K562 (cell line): ENCODE measurements around the gene C10orf71.

Source experiments
- CTCF ChIP-seq, 3 experiments: IDR thresholded peaks in 2 of 3; conservative IDR thresholded peaks in 1 of 3; 2 replicates each; pipeline ENCODE4 v1.5.1; 2011 to 2012; ENCODE audit warnings: low read length in 3 of 3, mild to moderate bottlenecking in 3 of 3, control low read depth in 2 of 3, improper control_type of control experiment in 1 of 3, inconsistent platforms in 1 of 3, low read depth in 1 of 3, mixed read lengths in 1 of 3, moderate library complexity in 1 of 3; ENCODE audit not compliant: insufficient read depth in 2 of 3
- SRSF7 ChIP-seq: fragments of 200-400 bp; formaldehyde crosslinking; optimal IDR thresholded peaks from 2 replicates; pipeline ENCODE3; 2017; ENCODE audit warnings: mild to moderate bottlenecking, low read depth, low read length

GRCh38 chr10:49264177-49264677 lies 34.7 kb upstream of the C10orf71 start:
- TF ChIP-seq SRSF7 (no peak), CTCF (IDR thresholded peaks at IDR 0.05 in 2 of 3, conservative IDR thresholded peaks at IDR 0.05 in 1 of 3; ENCODE audit: insufficient read depth in 2 of 3, low read depth in 1 of 3, low read length in 3 of 3) (no peak)
